Retinal pigment epithelial cell (primary cell): ENCODE results near the gene EPB41L5.

Experiments
- DNase-seq: peaks from one replicate; pipeline ENCODE4 v3.0.0-alpha.2; 2010; ENCODE audit warnings: low read depth
- H3K4me3 ChIP-seq: 2 replicates; pipeline ENCODE4 v1.5.1; 2011; ENCODE audit warnings: mild to moderate bottlenecking, low read length, control low read depth, moderate library complexity
- TF ChIP-seq, protein P1 (sequence below): conservative IDR thresholded peaks from 2 replicates; pipeline ENCODE4 v1.5.1; 2011; ENCODE audit warnings: low read depth, low read length, control low read depth, inconsistent platforms

The EPB41L5 gene

DNA sequence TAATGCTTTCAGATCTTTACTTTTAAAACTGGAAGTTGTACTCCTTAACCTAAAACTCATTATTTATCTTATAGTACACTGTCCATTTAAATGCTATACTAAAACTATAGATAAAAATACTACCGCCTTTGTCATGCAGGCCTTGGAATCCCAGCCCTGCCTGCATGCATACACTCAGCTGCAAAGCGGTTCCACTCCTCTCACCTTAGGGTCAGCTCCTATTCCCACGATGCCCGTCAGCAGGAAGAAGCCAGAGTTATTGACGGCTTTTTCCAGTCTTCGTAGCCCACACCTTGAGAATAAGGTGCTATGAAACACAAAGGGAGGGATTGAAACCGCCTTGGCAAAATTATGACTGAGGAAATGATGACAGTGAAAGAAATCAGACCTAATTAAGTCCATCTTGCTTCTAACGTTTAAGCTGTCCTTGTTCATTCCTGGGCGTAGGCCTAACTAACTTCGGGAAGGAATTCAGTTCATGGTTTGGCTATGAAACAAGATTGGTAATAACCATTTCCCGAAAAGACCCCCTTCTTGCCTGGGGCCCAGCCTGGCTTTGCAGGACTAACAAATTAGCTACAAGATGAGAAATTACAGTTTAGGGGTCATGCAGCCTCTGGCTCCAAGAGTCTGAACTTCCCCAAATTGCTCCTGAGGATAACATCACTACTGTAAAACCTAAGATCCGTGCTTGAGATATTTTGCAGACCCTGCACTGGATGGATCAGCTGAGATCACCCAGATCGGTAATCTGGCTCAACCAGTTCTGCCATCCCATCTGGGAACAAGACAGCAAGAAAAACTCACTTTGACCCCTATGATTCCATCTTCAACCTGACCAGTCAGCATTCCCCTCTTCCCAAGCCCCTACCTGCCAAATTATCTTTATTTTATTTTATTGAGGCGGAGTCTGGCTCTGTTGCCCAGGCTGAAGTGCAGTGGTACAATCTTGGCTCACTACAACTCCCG lies 17.1 kb downstream of the EPB41L5 start:
- no peak overlapping the region for H3K4me3 ChIP-seq
- no peak for DNase-seq
- TF ChIP-seq, protein P1, sequence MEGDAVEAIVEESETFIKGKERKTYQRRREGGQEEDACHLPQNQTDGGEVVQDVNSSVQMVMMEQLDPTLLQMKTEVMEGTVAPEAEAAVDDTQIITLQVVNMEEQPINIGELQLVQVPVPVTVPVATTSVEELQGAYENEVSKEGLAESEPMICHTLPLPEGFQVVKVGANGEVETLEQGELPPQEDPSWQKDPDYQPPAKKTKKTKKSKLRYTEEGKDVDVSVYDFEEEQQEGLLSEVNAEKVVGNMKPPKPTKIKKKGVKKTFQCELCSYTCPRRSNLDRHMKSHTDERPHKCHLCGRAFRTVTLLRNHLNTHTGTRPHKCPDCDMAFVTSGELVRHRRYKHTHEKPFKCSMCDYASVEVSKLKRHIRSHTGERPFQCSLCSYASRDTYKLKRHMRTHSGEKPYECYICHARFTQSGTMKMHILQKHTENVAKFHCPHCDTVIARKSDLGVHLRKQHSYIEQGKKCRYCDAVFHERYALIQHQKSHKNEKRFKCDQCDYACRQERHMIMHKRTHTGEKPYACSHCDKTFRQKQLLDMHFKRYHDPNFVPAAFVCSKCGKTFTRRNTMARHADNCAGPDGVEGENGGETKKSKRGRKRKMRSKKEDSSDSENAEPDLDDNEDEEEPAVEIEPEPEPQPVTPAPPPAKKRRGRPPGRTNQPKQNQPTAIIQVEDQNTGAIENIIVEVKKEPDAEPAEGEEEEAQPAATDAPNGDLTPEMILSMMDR = no peak

DNA sequence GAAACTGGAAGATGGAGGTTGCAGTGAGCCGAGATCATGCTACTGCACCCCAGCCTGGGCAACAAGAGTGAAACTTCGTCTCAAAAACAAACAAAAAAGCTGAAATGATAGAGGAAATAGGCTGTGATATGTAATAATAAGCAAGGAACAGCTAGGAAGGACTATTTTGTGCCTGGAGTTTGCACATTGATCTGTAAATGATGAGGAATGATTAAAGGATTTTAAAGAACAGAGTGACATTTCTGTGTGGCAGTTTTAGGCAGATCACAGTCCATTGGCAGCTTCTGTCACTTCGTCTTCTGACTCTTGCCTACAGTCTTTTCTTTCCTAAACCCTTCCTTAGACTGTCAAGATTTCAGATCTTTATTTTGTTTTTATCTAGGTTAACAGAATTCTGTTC lies 19.4 kb downstream of the EPB41L5 start:
- TF ChIP-seq, protein P1 = no peak
- no peak for DNase-seq
- H3K4me3 ChIP-seq = no peak overlapping the region

DNA sequence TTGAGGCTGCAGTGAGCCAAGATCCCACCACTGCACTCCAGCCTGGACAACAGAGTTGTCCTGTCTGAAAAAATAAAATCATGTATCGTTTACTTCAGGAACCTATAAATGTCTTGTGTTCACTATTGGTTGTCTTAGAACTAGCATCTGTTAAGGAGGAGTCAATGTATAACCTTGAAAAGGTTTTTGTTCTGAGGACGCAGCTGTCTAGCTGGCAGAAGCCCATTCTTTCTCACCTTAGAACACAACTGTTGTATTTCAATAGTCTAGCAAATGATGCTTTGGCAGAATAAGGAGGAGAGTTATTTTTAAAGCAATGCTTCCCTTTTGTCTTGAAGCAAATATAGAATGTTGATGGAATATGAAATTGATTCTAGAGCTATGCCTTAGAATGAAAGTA lies 21.1 kb downstream of the EPB41L5 start:
- DNase-seq = no peak
- TF ChIP-seq, protein P1 = no peak
- no peak overlapping the region for H3K4me3 ChIP-seq

DNA sequence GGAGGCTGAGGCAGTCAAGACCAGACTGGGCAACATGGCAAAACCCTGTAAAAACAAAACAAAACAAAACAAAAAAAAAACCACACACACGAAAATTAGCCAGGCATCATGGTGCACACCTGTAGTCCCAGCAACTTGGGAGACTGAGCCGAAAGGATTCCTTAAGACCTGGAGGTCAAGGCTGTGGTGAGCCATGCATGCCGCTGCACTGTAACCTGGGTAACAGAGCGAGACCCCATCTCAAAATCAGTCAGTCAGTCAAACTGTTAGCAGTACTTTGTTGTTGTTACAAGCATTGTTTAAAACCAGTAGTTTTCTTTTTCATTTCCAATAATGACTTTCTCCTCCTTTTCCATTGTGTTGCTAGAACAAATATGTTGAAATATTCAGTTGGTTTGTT lies 21.7 kb downstream of the EPB41L5 start:
- TF ChIP-seq, protein P1 = no peak
- no peak for DNase-seq
- H3K4me3 ChIP-seq = no peak overlapping the region

DNA sequence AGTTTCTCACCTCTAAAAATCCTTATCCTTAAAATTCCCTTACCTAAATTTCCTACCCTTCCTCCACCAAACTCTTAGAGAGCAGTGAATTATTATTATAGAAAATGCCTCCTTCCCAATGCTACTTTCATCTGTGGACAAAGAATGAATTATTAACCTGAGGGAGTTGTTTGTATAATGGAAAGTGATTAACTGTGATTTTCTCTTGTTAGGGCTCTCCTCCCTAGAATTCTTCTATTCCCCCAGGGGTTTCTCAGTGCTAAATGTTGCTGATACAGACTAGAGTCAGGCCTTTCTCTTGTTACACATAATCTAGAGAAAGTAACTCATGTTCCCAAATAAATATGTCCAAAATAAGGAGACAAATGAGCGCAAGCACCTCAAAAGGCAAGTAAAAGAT lies 23.3 kb downstream of the EPB41L5 start:
- no peak for DNase-seq
- H3K4me3 ChIP-seq = no peak overlapping the region
- TF ChIP-seq, protein P1 = no peak

DNA sequence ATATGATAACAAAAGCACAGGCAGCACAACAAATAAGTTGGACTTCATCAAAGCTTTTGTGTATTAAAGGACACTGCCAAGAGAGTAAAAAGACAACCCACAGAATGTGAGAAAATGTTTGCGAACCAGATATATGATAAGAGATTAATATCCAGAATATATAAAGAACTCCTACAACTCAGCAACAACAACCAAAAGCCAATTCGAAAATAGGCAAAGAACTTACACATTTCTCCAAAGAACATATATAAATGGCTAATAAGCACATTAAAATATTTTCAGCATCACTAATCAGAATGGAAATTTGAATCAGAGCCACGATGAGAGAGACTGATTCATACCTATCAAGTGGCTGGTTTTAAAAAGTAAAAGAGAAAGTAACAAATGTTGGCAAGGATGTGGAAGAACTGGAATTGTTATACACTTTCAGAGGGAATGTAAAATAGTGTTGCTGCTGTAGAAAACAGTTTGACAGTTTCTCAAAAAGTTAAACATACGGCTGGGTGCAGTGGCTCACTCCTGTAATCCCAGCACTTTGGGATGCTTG lies 25.2 kb downstream of the EPB41L5 start:
- TF ChIP-seq, protein P1 = no peak
- DNase-seq = no peak
- no peak overlapping the region for H3K4me3 ChIP-seq

DNA sequence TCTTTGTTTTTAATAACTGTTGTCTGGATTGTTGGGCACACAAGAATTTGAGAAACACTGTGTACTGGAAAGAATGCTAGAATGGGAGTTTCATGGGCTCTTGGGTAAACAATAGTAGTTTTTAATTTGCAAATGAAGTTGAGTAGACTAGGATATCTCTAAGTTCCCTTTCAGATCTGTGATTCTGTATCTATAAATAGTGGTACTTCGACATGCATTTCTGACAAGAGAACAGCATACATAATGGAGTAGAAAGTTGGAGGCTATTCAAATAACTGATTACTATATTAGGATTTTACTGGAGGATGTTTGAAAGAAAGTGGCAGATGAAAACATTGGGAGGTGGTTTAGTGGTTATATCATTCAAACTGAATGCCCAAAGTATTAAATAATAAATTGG lies 29.5 kb downstream of the EPB41L5 start:
- no peak for DNase-seq
- TF ChIP-seq, protein P1 = no peak

More for the DNA sequence above, 29.5 kb downstream of the EPB41L5 start:
- H3K4me3 ChIP-seq = no peak overlapping the region
